EH (cell line): ENCODE results near the gene MPHOSPH9.
A peak's percentile ranks its signal among the peaks of the same experiment; 100 is the strongest.

Source experiments
- DNase-seq: peaks from one replicate; pipeline ENCODE4 v3.0.0-alpha.2; 2015; ENCODE audit warnings: low read depth

The MPHOSPH9 gene

DNA sequence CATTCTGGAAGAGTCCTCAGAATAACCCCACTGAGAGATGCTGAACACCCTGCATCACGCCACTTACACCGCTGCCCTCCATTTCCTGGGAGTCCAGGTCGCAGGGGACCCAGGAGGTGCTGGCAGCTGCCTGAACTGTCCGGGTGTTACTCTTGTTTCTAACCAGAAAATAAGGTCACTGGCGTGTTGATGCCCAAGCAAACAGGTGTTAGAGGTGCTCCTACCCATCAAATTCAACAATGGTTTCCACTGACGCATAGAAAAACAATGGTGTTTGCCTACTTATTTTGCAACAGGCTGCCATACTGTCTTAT, 105.8 kb downstream of the MPHOSPH9 start:
- DNase-seq: no peak

DNA sequence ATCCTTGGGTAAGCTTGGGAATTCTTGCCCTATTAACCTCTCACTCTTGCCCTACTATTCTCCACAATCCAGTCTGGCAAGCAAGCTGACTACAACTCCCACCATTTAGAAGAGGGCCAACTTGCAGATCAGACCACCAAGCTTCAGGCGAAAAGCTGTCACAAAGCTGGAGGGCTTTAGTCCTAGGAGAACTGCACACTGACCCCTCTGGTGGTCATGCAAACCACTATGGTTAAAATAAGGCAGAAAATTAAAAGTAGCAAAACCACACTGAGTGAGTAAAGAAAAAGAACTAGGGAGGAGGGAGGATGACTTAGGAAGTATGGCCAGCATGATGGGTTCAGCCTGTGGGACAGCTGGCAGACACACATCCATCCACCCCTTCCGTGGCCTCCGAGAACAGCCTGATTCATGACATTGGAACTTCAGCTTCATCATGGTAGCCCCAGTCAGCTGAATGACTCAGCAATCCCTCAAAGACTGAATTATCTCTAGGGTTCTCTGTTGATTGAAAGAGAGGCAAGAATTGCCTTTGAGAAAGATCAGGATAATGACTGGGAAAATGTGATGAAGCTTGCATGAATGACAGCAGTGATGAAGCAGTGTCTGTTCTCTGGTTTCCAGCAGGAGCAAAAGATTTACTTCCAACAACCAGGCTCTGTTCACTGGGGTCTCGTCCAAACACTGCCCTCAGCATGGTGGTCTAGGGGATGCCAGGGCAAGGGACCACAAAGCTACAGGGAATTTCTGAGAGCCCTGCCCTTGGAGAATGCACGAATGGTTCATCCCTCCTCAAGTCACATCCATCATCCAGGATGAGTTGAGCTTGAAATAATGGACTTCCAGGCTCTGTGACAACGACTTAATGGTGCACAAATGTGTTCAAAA, 106.4 kb downstream of the MPHOSPH9 start:
- peak; percentile 100 for DNase-seq

- no peak for DNase-seq
Measured at GRCh38 chr12:123122626-123123025, 110.3 kb downstream of the MPHOSPH9 start.

DNA sequence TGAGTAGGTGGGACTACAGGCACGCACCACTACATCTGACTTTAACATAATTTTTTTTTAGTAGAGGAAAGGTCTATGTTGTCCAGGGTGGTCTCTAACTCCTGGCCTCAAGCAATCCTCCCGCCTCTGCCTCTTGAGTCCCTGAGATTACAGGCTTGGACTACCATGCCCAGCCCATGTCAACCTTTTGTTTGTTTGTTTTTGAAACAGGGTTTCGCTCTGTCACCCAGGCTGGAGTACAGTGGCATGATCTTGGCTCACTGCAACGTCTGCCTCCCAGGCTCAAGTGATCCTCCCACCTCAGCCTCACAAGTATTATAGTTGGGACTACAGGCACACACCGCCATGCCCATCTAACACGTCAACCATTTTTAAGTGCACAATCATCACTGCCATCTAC, 111.3 kb downstream of the MPHOSPH9 start:
- DNase-seq: no peak

GRCh38 chr12:123120452-123121166, 112.3 kb downstream of the MPHOSPH9 start:
- no peak for DNase-seq

DNA sequence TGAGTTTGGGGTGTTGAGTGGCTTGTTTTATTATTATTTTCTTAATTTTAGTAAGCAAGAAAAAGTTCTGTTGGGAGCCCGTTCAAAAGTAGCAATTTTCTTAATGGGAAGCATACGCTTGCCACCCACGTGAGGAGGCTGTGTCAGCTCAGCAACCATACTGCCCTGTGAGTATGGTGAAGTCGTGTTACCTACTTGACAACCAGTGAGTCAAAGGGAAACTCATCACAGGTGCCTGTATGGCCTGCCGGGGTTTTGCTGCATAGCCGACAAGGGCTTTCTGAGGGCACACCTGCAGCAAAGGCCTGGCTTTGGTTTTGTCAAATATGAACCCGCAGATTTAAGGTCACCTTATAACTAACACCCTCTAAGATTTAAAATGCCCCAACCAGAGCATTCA, 113.1 kb downstream of the MPHOSPH9 start:
- DNase-seq: no peak

DNA sequence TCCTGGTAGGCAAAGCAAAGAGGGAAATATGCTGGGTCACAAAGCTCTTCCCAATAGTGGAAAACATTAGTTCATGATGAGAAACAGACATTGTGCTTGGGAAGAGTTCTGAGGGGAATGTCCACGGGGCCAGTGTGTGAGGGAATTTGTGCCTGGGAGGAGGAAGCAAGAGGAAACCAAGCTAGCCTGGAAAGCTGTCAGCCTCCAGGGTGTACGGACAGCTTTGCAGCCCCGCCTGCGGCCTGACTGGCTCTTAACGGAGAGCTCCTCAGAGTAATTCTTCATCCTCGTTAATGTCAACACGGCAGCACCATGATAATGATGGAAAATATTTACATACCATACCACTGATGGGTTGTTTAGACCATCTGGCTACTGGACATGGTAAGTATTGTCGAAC, 114.4 kb downstream of the MPHOSPH9 start:
- DNase-seq: peak; percentile 86

GRCh38 chr12:123115409-123116121, 117.4 kb downstream of the MPHOSPH9 start:
- peak; percentile 96 for DNase-seq

GRCh38 chr12:123114304-123115083, 118.4 kb downstream of the MPHOSPH9 start:
- DNase-seq: no peak

- no peak for DNase-seq
Measured at GRCh38 chr12:123113026-123113425, 119.9 kb downstream of the MPHOSPH9 start.

- peak; percentile 49 for DNase-seq
Measured at GRCh38 chr12:123111498-123112165, 121.3 kb downstream of the MPHOSPH9 start.

- no peak for DNase-seq
Measured at GRCh38 chr12:123109319-123109772, 123.6 kb downstream of the MPHOSPH9 start.

GRCh38 chr12:123108682-123109066, 124.3 kb downstream of the MPHOSPH9 start:
- DNase-seq: no peak

DNA sequence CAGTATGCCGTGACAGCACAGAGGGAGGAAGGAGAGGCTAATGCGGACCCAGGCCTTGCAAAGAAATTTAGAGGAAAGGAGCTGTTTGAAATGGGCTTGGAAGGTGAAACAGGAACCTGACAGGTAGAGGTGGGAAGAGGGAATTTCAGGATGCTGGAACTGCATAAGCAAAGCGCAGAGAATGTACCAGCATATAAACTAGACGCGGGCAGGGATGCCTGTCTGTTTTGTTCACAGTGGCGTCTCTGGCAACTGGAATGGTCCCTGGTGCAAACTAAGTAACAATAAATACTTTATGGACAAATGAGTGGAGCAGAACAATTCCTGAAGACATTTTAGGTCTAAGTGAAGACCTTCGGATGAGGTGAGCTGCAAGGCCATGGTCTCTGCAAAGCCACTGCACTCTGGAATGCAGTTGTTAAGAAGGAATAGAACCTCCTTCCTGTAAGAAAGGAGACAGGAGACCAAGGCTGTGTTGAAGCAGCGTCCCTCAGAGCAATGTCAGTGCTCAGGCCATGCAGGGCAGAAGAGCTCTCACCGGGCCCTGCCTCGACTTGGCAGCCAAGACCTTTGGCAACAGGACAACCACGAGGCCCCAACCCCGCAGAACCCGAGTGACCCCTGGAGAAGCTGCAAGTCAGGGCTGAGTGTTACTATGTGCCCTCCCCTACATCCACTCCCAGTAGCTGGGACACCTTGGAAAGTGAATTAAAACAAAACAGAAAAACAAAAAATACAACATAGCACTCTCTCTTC, 124.8 kb downstream of the MPHOSPH9 start:
- DNase-seq: no peak

GRCh38 chr12:123106640-123107359, 126.1 kb downstream of the MPHOSPH9 start:
- DNase-seq: no peak

- no peak for DNase-seq
Measured at GRCh38 chr12:123105211-123105826, 127.6 kb downstream of the MPHOSPH9 start.

DNA sequence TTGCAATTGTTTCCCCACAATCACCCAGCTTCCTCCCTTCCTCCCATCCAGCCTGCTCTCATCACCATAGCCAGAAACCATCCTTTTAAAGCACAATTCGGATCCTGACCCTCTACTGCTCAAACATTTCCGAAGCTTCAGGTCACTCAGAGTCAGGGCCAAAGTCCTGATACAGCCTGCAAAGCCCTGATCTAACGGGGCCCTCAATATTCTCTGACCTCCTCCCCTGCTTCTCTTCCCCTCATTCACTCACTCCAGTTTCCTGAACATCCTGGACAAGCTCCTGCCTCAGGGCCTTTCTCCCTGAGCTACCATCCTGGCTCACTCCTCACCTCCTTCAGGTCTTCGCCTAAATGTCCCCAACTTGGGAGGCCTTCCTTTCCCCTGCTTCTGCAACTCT, 128.1 kb downstream of the MPHOSPH9 start:
- no peak for DNase-seq
